WI38 (cell line): ENCODE measurements around the gene HOXB3.
A peak's percentile ranks its signal among the peaks of the same experiment; 100 is the strongest.

Experiments
- H3K4me3 ChIP-seq: 2 replicates; pipeline ENCODE4 v1.5.1; 2011; ENCODE audit warnings: low read depth, mild to moderate bottlenecking, control low read depth, low read length
- CTCF ChIP-seq: IDR thresholded peaks from 2 replicates; pipeline ENCODE4 v1.5.1; 2012; ENCODE audit warnings: low read depth, mild to moderate bottlenecking, control low read depth, low read length

HOXB3 gene

GRCh38 chr17:48589060-48589830, 796 bp downstream of the HOXB3 start:
- peak overlapping the region; percentile 89 for H3K4me3 ChIP-seq

GRCh38 chr17:48588528-48588927, 1.5 kb downstream of the HOXB3 start:
- H3K4me3 ChIP-seq, result peak overlapping the region; percentile 89
- TF ChIP-seq CTCF, result no peak

More at GRCh38 chr17:48589060-48589830, 796 bp downstream of the HOXB3 start:
- TF ChIP-seq CTCF, result no peak

GRCh38 chr17:48588074-48588415, 2.0 kb downstream of the HOXB3 start:
- no peak for TF ChIP-seq CTCF
- H3K4me3 ChIP-seq, result peak overlapping the region; percentile 89

- peak overlapping the region; percentile 89 for H3K4me3 ChIP-seq
- no peak for TF ChIP-seq CTCF
Measured at GRCh38 chr17:48587276-48588073, 2.6 kb downstream of the HOXB3 start.

- peak overlapping the region; percentile 89 for H3K4me3 ChIP-seq
- TF ChIP-seq CTCF, result no peak
Measured at GRCh38 chr17:48586355-48587258, 3.4 kb downstream of the HOXB3 start.

GRCh38 chr17:48584223-48584741, 5.8 kb downstream of the HOXB3 start:
- no peak for TF ChIP-seq CTCF
- peak overlapping the region; percentile 89 for H3K4me3 ChIP-seq
